ENCODE data around the gene SDHB.

Gene SDHB

GRCh38 chr1:16979475-16980327, 74.1 kb downstream of the SDHB start:
- in situ Hi-C loops (cut with HindIII; ENCODE audit: low pct_ligation_motif_present, low pct_unique_long_range_greater_than_20kb, low sequenced_read_pairs), result no loop called here

GRCh38 chr1:16978567-16979474, 75.0 kb downstream of the SDHB start:
- DNase-seq, result no peak
- in situ Hi-C loops (cut with HindIII; ENCODE audit: low pct_ligation_motif_present, low pct_unique_long_range_greater_than_20kb, low sequenced_read_pairs), result no loop called here

More at GRCh38 chr1:16979475-16980327, 74.1 kb downstream of the SDHB start:
- no peak for DNase-seq

- DNase-seq, result no peak
- in situ Hi-C loops (cut with HindIII; ENCODE audit: low pct_ligation_motif_present, low pct_unique_long_range_greater_than_20kb, low sequenced_read_pairs), result no loop called here
These were observed 75.7 kb downstream of the SDHB start for GRCh38 chr1:16978139-16978538.

- no peak for DNase-seq
- in situ Hi-C loops (cut with HindIII; ENCODE audit: low pct_ligation_motif_present, low pct_unique_long_range_greater_than_20kb, low sequenced_read_pairs), result no loop called here
These were observed 76.5 kb downstream of the SDHB start for GRCh38 chr1:16977377-16977776.

- in situ Hi-C loops (cut with HindIII; ENCODE audit: low pct_ligation_motif_present, low pct_unique_long_range_greater_than_20kb, low sequenced_read_pairs), result no loop called here
- DNase-seq, result no peak
These were observed 76.9 kb downstream of the SDHB start for GRCh38 chr1:16976966-16977365.

- no peak for DNase-seq
- in situ Hi-C loops (cut with HindIII; ENCODE audit: low pct_ligation_motif_present, low pct_unique_long_range_greater_than_20kb, low sequenced_read_pairs), result no loop called here
These were observed 78.0 kb downstream of the SDHB start for GRCh38 chr1:16975838-16976237.

GRCh38 chr1:16975211-16975610, 78.6 kb downstream of the SDHB start:
- in situ Hi-C loops (cut with HindIII; ENCODE audit: low pct_ligation_motif_present, low pct_unique_long_range_greater_than_20kb, low sequenced_read_pairs), result no loop called here

GRCh38 chr1:16973215-16973614, 80.6 kb downstream of the SDHB start:
- in situ Hi-C loops (cut with HindIII; ENCODE audit: low pct_ligation_motif_present, low pct_unique_long_range_greater_than_20kb, low sequenced_read_pairs), result no loop called here
- no peak for DNase-seq

More at GRCh38 chr1:16975211-16975610, 78.6 kb downstream of the SDHB start:
- DNase-seq, result no peak

- no peak for DNase-seq
- in situ Hi-C loops (cut with HindIII; ENCODE audit: low pct_ligation_motif_present, low pct_unique_long_range_greater_than_20kb, low sequenced_read_pairs), result no loop called here
These were observed 81.5 kb downstream of the SDHB start for GRCh38 chr1:16972189-16972895.

- no peak for DNase-seq
- in situ Hi-C loops (cut with HindIII; ENCODE audit: low pct_ligation_motif_present, low pct_unique_long_range_greater_than_20kb, low sequenced_read_pairs), result no loop called here
These were observed 82.3 kb downstream of the SDHB start for GRCh38 chr1:16971341-16972188.

GRCh38 chr1:16970132-16970910, 83.5 kb downstream of the SDHB start:
- in situ Hi-C loops (cut with HindIII; ENCODE audit: low pct_ligation_motif_present, low pct_unique_long_range_greater_than_20kb, low sequenced_read_pairs), result no loop called here

GRCh38 chr1:16969651-16970050, 84.2 kb downstream of the SDHB start:
- in situ Hi-C loops (cut with HindIII; ENCODE audit: low pct_ligation_motif_present, low pct_unique_long_range_greater_than_20kb, low sequenced_read_pairs), result no loop called here
- no peak for DNase-seq

More at GRCh38 chr1:16970132-16970910, 83.5 kb downstream of the SDHB start:
- DNase-seq, result no peak

- DNase-seq, result no peak
- in situ Hi-C loops (cut with HindIII; ENCODE audit: low pct_ligation_motif_present, low pct_unique_long_range_greater_than_20kb, low sequenced_read_pairs), result no loop called here
These were observed 84.7 kb downstream of the SDHB start for GRCh38 chr1:16969057-16969611.

Data from ACHN (cell line).